ENCODE data around the gene TMEM247. TPM values are rescaled to one million over a fixed set of nuclear protein-coding genes. Genes with fewer than 3 reads are reported as not detected.
"Not testable (repeated sequence)": the region's sequence is repeated elsewhere in the genome, so short reads cannot be mapped to it uniquely, and the experiment has no call there.

TMEM247 gene
- total RNA-seq, 1 donor from 2014 or later: not detected

- no peak for TF ChIP-seq CTCF (IDR thresholded peaks at IDR 0.05)
- Mint-ChIP-seq H3K27ac (no peak overlapping the region), H3K9me3 (peaks cover 21% of the 10 kb centered on the region), H3K4me3 (no peak overlapping the region), H3K27me3 (no peaks in the 10 kb centered on the region), H3K36me3 (ENCODE audit: low read depth) (peaks cover 14% of the 10 kb centered on the region), H3K4me1 (peaks cover 10% of the 10 kb centered on the region)
- DNase-seq (no peak), ATAC-seq (ENCODE audit: low read depth) (no peak)
- POLR2A ChIA-PET: no interaction called here
- CTCF ChIA-PET: no interaction called here
- intact Hi-C loops (cut with micrococcal nuclease): no loop called here
These were observed 38.1 kb downstream of the TMEM247 start for GRCh38 chr2:46517485-46517884.

- ChIA-PET CTCF (no interaction called here), POLR2A (interaction anchor here (0.9 kb wide), 1 partner anchor 597 kb away, joined by 5 read pairs; no protein-coding TSS in a partner anchor)
- no peak for TF ChIP-seq CTCF (IDR thresholded peaks at IDR 0.05)
- H3K27me3 Mint-ChIP-seq: no peaks in the 10 kb centered on the region
- intact Hi-C loops (cut with micrococcal nuclease): no loop called here
- DNase-seq (no peak), ATAC-seq (ENCODE audit: low read depth) (no peak)
- peaks cover 17% of the 10 kb centered on the region for H3K4me1 Mint-ChIP-seq
- H3K36me3 Mint-ChIP-seq (ENCODE audit: low read depth): peaks cover 14% of the 10 kb centered on the region
- no peak overlapping the region for H3K4me3 Mint-ChIP-seq
- H3K9me3 Mint-ChIP-seq: peaks cover 21% of the 10 kb centered on the region
- no peak overlapping the region for H3K27ac Mint-ChIP-seq
These were observed 39.5 kb downstream of the TMEM247 start for GRCh38 chr2:46518861-46519260.

GRCh38 chr2:46519265-46519664 is 39.9 kb downstream of the TMEM247 start:
- no peak for DNase-seq
- CTCF ChIA-PET: no interaction called here
- TF ChIP-seq CTCF (IDR thresholded peaks at IDR 0.05): no peak

GRCh38 chr2:46520130-46520711 is 40.9 kb downstream of the TMEM247 start:
- no peak for DNase-seq
- intact Hi-C loops (cut with micrococcal nuclease): no loop called here
- no peak for TF ChIP-seq CTCF (IDR thresholded peaks at IDR 0.05)
- Mint-ChIP-seq H3K27ac (peak overlapping the region; percentile 38), H3K4me1 (peaks cover 17% of the 10 kb centered on the region), H3K4me3 (no peak overlapping the region), H3K27me3 (no peaks in the 10 kb centered on the region), H3K36me3 (ENCODE audit: low read depth) (peaks cover 9% of the 10 kb centered on the region), H3K9me3 (peaks cover 15% of the 10 kb centered on the region)
- CTCF ChIA-PET: no interaction called here
- ATAC-seq (ENCODE audit: low read depth): no peak
- POLR2A ChIA-PET: no interaction called here

More at GRCh38 chr2:46519265-46519664, 39.9 kb downstream of the TMEM247 start:
- Mint-ChIP-seq H3K27ac (no peak overlapping the region), H3K4me3 (no peak overlapping the region), H3K27me3 (no peaks in the 10 kb centered on the region), H3K36me3 (ENCODE audit: low read depth) (peaks cover 14% of the 10 kb centered on the region), H3K4me1 (peaks cover 17% of the 10 kb centered on the region), H3K9me3 (peaks cover 21% of the 10 kb centered on the region)
- POLR2A ChIA-PET: interaction anchor here (0.9 kb wide), 1 partner anchor 598 kb away, joined by 5 read pairs; no protein-coding TSS in a partner anchor
- ATAC-seq (ENCODE audit: low read depth): no peak
- intact Hi-C loops (cut with micrococcal nuclease): no loop called here

GRCh38 chr2:46521215-46521683 is 41.9 kb downstream of the TMEM247 start:
- Mint-ChIP-seq H3K36me3 (ENCODE audit: low read depth) (peaks cover 2% of the 10 kb centered on the region), H3K4me1 (peaks cover 17% of the 10 kb centered on the region), H3K9me3 (peaks cover 5% of the 10 kb centered on the region), H3K27ac (peak overlapping the region; percentile 41), H3K4me3 (no peak overlapping the region), H3K27me3 (no peaks in the 10 kb centered on the region)
- ChIA-PET CTCF (no interaction called here), POLR2A (no interaction called here)
- DNase-seq (no peak), ATAC-seq (ENCODE audit: low read depth) (peak; percentile 25)
- TF ChIP-seq CTCF (IDR thresholded peaks at IDR 0.05): no peak
- intact Hi-C loops (cut with micrococcal nuclease): no loop called here

GRCh38 chr2:46522385-46522784 is 43.0 kb downstream of the TMEM247 start:
- DNase-seq; H3K9me3 Mint-ChIP-seq; POLR2A ChIA-PET; CTCF ChIA-PET; intact Hi-C loops (cut with micrococcal nuclease); H3K27me3 Mint-ChIP-seq; ATAC-seq (ENCODE audit: low read depth); H3K4me3 Mint-ChIP-seq; H3K27ac Mint-ChIP-seq; H3K36me3 Mint-ChIP-seq (ENCODE audit: low read depth): not testable (repeated sequence)
- H3K4me1 Mint-ChIP-seq: peaks cover 17% of the 10 kb centered on the region

All from activated B cell treated with CpG ODN at 0.5 μM for 24 hours (primary cell).